ENCODE data around the gene TTBK2. TPM values are rescaled to one million over a fixed set of nuclear protein-coding genes. Genes with fewer than 3 reads are reported as not detected.

The TTBK2 gene
- total RNA-seq, 2 donors from 2014 or later, result 17.9 to 24.8 TPM

- H3K4me1 ChIP-seq (ENCODE audit: control insufficient read depth, insufficient read depth, low read length), result no peaks in the 10 kb centered on the region
- Mint-ChIP-seq H3K27me3 (ENCODE audit: insufficient read depth) (no peaks in the 10 kb centered on the region), H3K9me3 (no peaks in the 10 kb centered on the region), H3K4me1 (peaks cover 2% of the 10 kb centered on the region), H3K36me3 (ENCODE audit: low read depth) (no peaks in the 10 kb centered on the region), H3K27ac (no peak overlapping the region), H3K4me3 (no peak overlapping the region)
- no peak overlapping the region for H3K27ac ChIP-seq (ENCODE audit: low read depth, low read length)
- H3K36me3 ChIP-seq (ENCODE audit: control insufficient read depth, insufficient read depth, low read length), result no peaks in the 10 kb centered on the region
- WGBS, 2 experiments (ENCODE audit: insufficient coverage in 1 of 2, insufficient read length in 1 of 2), result 89 to 93% methylated on average over 3 to 4 of the region's 4 CpGs
- no peak overlapping the region for H3K9ac ChIP-seq (ENCODE audit: extremely low read depth, low read length, poor library complexity, severe bottlenecking)
- no peak for DNase-seq
- TF ChIP-seq, protein P1, sequence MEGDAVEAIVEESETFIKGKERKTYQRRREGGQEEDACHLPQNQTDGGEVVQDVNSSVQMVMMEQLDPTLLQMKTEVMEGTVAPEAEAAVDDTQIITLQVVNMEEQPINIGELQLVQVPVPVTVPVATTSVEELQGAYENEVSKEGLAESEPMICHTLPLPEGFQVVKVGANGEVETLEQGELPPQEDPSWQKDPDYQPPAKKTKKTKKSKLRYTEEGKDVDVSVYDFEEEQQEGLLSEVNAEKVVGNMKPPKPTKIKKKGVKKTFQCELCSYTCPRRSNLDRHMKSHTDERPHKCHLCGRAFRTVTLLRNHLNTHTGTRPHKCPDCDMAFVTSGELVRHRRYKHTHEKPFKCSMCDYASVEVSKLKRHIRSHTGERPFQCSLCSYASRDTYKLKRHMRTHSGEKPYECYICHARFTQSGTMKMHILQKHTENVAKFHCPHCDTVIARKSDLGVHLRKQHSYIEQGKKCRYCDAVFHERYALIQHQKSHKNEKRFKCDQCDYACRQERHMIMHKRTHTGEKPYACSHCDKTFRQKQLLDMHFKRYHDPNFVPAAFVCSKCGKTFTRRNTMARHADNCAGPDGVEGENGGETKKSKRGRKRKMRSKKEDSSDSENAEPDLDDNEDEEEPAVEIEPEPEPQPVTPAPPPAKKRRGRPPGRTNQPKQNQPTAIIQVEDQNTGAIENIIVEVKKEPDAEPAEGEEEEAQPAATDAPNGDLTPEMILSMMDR (conservative IDR thresholded peaks at IDR 0.05), result no peak
- H3K4me3 ChIP-seq (ENCODE audit: low read length), result no peak overlapping the region
- H3K9me3 ChIP-seq (ENCODE audit: control insufficient read depth, low read length), result no peaks in the 10 kb centered on the region
- no peaks in the 10 kb centered on the region for H3K27me3 ChIP-seq (ENCODE audit: control insufficient read depth, insufficient read depth, low read length, poor library complexity, severe bottlenecking)
Measured at GRCh38 chr15:42712584-42712983, 208.0 kb downstream of the TTBK2 start.

DNA sequence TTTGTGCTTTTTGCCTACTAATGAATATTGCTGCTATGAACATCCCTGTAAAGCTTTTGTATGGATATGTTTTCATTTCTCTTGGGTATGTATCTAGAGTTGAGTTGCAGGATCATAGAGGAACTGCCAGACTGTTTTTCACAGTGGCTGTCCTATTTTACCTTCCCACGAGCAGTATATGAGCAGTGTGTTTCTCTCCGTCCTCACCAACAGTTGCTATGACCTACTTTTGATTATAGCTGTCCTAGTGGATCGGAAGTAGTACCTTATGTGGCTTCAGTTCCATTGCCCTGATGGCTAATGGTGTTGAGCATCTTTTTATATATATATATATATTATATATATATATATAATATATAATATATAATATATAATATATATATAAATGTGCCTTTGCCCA, 208.8 kb downstream of the TTBK2 start:
- Histone ChIP-seq H3K4me3 (ENCODE audit: low read length) (no peak overlapping the region), H3K4me1 (ENCODE audit: control insufficient read depth, insufficient read depth, low read length) (no peaks in the 10 kb centered on the region), H3K9me3 (ENCODE audit: control insufficient read depth, low read length) (no peaks in the 10 kb centered on the region), H3K27ac (ENCODE audit: low read depth, low read length) (no peak overlapping the region), H3K9ac (ENCODE audit: extremely low read depth, low read length, poor library complexity, severe bottlenecking) (no peak overlapping the region), H3K27me3 (ENCODE audit: control insufficient read depth, insufficient read depth, low read length, poor library complexity, severe bottlenecking) (no peaks in the 10 kb centered on the region), H3K36me3 (ENCODE audit: control insufficient read depth, insufficient read depth, low read length) (no peaks in the 10 kb centered on the region)
- TF ChIP-seq, protein P1 (conservative IDR thresholded peaks at IDR 0.05), result no peak
- H3K9me3 Mint-ChIP-seq, result no peaks in the 10 kb centered on the region
- DNase-seq, result no peak
- no peak overlapping the region for H3K4me3 Mint-ChIP-seq
- H3K4me1 Mint-ChIP-seq, result peaks cover 2% of the 10 kb centered on the region
- no peaks in the 10 kb centered on the region for H3K36me3 Mint-ChIP-seq (ENCODE audit: low read depth)
- WGBS, 2 experiments (ENCODE audit: insufficient coverage in 1 of 2, insufficient read length in 1 of 2), result 91% methylated on average over 2 of the region's 3 CpGs; no CpG with 5 or more reads in 1 of the 2 experiments
- H3K27ac Mint-ChIP-seq, result no peak overlapping the region
- no peaks in the 10 kb centered on the region for H3K27me3 Mint-ChIP-seq (ENCODE audit: insufficient read depth)

DNA sequence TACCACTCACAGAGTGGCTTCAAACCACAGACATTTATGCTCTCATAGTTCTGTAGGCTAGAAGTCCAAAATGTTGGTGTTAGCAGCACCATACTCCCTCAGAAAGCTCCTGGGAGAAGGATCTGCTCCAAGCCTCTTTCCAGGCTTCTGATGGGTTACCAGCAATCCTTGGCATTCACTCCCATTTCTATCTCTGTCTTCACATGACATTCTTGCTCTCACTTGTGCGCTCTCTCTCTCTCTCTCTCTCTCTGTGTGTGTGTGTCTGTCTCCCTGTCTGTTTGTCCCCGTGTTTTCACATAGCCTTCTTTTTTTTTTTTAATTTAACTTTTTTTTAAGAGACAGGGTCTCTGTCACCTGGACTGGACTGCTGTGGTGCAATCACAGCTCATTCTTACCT, 209.9 kb downstream of the TTBK2 start:
- H3K27ac ChIP-seq (ENCODE audit: low read depth, low read length), result no peak overlapping the region
- 92 to 100% methylated on average over 1 to 2 of the region's 2 CpGs for WGBS, 2 experiments (ENCODE audit: insufficient coverage in 1 of 2, insufficient read length in 1 of 2)
- Mint-ChIP-seq H3K4me1 (peaks cover 2% of the 10 kb centered on the region), H3K36me3 (ENCODE audit: low read depth) (no peaks in the 10 kb centered on the region), H3K9me3 (no peaks in the 10 kb centered on the region), H3K4me3 (no peak overlapping the region), H3K27ac (no peak overlapping the region), H3K27me3 (ENCODE audit: insufficient read depth) (no peaks in the 10 kb centered on the region)
- H3K27me3 ChIP-seq (ENCODE audit: control insufficient read depth, insufficient read depth, low read length, poor library complexity, severe bottlenecking), result no peaks in the 10 kb centered on the region
- no peaks in the 10 kb centered on the region for H3K9me3 ChIP-seq (ENCODE audit: control insufficient read depth, low read length)
- no peak for DNase-seq
- no peak overlapping the region for H3K9ac ChIP-seq (ENCODE audit: extremely low read depth, low read length, poor library complexity, severe bottlenecking)
- no peak overlapping the region for H3K4me3 ChIP-seq (ENCODE audit: low read length)
- TF ChIP-seq, protein P1 (conservative IDR thresholded peaks at IDR 0.05), result no peak
- H3K36me3 ChIP-seq (ENCODE audit: control insufficient read depth, insufficient read depth, low read length), result no peaks in the 10 kb centered on the region
- no peaks in the 10 kb centered on the region for H3K4me1 ChIP-seq (ENCODE audit: control insufficient read depth, insufficient read depth, low read length)
